RWPE2 (cell line): Measurements from ENCODE around the gene SPNS3.

Source experiments
- ATAC-seq: fragments of 200-7000 bp; cut with Tn5 transposase; 3 replicates; pipeline ENCODE4 v1.9.1; 2021; ENCODE audit warnings: low read depth
- DNase-seq: peaks from one replicate; pipeline ENCODE4 v3.0.0-alpha.2; 2020; ENCODE audit warnings: low spot score
- H3K27ac ChIP-seq: fragments of 450-650 bp; 2 replicates; pipeline ENCODE4 v1.5.1; 2017; ENCODE audit warnings: mild to moderate bottlenecking; ENCODE audit not compliant: poor library complexity, severe bottlenecking
- H3K27me3 ChIP-seq: fragments of 250-450 bp; sonication (Bioruptor Pico); 2 replicates; pipeline ENCODE4 v1.5.1; 2021; ENCODE audit warnings: mild to moderate bottlenecking, moderate library complexity; ENCODE audit not compliant: insufficient read depth, poor library complexity, severe bottlenecking
- H3K36me3 ChIP-seq: fragments of 250-450 bp; sonication (Bioruptor Pico); 2 replicates; pipeline ENCODE4 v1.5.1; 2020; ENCODE audit warnings: low read depth, mild to moderate bottlenecking, moderate library complexity
- H3K4me1 ChIP-seq: fragments of 250-450 bp; sonication (Bioruptor Pico); 2 replicates; pipeline ENCODE4 v1.5.1; 2021; ENCODE audit warnings: mild to moderate bottlenecking, moderate library complexity; ENCODE audit not compliant: insufficient read depth, poor library complexity, severe bottlenecking
- H3K4me3 ChIP-seq: fragments of 250-450 bp; sonication (Bioruptor Pico); 2 replicates; pipeline ENCODE4 v1.5.1; 2021; ENCODE audit warnings: mild to moderate bottlenecking, moderate library complexity; ENCODE audit not compliant: severe bottlenecking
- H3K9me3 ChIP-seq: fragments of 250-450 bp; sonication (Bioruptor Pico); 2 replicates; pipeline ENCODE4 v1.5.1; 2021; ENCODE audit warnings: mild to moderate bottlenecking, moderate library complexity; ENCODE audit not compliant: severe bottlenecking
- TF ChIP-seq, protein P1 (sequence below): fragments of 450-650 bp; IDR thresholded peaks from one replicate; pipeline ENCODE4 v1.5.1; 2017; ENCODE audit warnings: mild to moderate bottlenecking, moderate library complexity; ENCODE audit not compliant: poor library complexity, severe bottlenecking

The SPNS3 gene

DNA sequence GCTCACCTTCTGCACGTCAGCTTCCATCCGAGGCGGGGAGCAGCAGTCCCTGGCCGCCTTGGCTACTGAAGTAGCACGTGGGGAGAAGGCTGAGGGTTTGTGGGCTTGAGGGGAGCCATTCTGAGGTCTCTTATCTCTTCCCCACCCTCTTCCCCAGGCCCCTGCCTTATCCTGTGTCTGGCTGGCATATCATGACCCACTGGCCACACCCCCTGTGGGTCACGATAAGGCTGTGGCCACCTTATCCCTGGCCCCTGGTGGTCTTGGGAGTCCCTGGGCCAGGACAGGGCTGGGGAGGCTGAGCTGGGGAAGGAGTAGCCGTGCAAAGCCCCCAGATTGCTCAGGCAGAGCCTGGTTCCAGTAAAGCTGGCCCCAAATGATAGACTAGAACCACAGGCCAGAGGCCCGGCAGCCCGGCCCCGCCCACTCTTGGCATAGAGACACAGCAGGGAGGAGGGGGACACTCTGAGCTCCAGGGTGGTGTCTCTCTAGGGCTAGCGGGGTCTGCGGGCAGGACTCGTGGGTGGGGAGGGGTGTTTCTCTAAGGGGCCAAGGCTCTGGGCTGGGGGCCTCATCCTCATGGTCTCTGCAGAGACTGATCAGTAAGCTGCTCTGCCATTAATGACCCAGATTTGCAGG, 72.6 kb downstream of the SPNS3 start:
- Histone ChIP-seq H3K4me1 (no peaks in the 10 kb centered on the region), H3K27ac (no peak overlapping the region), H3K36me3 (no peaks in the 10 kb centered on the region), H3K27me3 (no peaks in the 10 kb centered on the region), H3K4me3 (no peak overlapping the region), H3K9me3 (no peaks in the 10 kb centered on the region)
- DNase-seq = no peak
- TF ChIP-seq, protein P1, sequence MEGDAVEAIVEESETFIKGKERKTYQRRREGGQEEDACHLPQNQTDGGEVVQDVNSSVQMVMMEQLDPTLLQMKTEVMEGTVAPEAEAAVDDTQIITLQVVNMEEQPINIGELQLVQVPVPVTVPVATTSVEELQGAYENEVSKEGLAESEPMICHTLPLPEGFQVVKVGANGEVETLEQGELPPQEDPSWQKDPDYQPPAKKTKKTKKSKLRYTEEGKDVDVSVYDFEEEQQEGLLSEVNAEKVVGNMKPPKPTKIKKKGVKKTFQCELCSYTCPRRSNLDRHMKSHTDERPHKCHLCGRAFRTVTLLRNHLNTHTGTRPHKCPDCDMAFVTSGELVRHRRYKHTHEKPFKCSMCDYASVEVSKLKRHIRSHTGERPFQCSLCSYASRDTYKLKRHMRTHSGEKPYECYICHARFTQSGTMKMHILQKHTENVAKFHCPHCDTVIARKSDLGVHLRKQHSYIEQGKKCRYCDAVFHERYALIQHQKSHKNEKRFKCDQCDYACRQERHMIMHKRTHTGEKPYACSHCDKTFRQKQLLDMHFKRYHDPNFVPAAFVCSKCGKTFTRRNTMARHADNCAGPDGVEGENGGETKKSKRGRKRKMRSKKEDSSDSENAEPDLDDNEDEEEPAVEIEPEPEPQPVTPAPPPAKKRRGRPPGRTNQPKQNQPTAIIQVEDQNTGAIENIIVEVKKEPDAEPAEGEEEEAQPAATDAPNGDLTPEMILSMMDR = no peak
- ATAC-seq = no peak

DNA sequence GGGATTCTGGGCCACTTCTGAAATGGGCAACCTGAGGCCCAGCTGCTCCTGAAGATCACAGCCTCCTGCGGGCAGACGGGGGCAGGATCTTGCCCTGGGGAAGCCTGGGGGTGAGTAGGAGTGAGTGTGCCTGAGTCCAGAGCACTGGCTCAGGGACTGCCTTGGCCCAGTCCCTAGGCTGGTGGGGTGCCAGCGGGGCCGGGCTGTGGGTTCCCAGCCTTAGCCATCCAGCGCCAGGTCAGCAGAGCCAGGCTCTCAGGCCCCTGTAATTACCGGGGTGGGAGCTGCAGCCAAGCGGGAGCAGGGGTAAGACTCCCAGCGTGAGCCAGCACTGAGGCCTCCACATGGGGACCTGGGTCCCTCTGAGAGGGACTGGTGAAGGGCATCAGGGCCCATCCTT, 73.2 kb downstream of the SPNS3 start:
- Histone ChIP-seq H3K4me3 (no peak overlapping the region), H3K36me3 (no peaks in the 10 kb centered on the region), H3K4me1 (no peaks in the 10 kb centered on the region), H3K27me3 (no peaks in the 10 kb centered on the region), H3K9me3 (no peaks in the 10 kb centered on the region), H3K27ac (no peak overlapping the region)
- DNase-seq (no peak), ATAC-seq (no peak)
- TF ChIP-seq, protein P1 = no peak

DNA sequence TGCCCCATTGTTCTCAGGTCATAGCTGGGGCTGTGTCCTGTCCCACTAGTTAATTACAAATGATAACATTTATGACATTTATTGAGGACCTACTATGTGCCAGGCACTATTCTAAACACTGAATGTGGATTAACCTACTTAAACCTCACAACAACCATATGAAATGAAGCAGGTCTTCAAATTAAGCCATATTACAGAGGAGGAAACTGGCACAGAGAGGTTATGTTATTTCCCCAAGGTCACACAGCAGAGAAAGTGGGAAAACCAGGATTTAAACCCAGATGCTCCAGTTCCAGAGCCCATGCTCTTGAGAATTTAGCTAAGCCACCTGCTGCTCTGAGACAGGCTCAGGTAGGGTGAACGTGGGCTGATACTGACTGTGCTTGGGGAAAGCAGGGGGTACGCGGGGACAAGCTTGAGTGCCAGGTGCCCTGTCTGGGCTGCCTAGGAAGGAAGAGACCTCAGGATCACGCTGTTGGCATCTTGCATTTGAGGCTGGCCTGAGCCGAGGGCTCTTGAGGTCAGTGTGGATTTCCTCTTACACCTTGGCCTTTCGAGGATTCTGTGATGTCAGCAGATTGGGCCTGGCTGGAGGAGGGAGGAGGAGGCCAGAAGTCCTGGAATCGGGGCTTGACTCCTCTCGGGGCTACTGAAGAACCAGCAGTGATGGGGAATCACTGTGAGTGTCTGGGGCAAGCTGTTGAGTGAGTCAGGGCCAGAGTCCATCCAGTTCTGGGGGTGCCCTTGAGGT, 73.8 kb downstream of the SPNS3 start:
- H3K27me3 ChIP-seq = no peaks in the 10 kb centered on the region
- no peaks in the 10 kb centered on the region for H3K36me3 ChIP-seq
- DNase-seq (no peak), ATAC-seq (no peak)
- H3K4me1 ChIP-seq = no peaks in the 10 kb centered on the region
- no peak overlapping the region for H3K27ac ChIP-seq
- H3K4me3 ChIP-seq = no peak overlapping the region
- no peaks in the 10 kb centered on the region for H3K9me3 ChIP-seq
- TF ChIP-seq, protein P1 = no peak

DNA sequence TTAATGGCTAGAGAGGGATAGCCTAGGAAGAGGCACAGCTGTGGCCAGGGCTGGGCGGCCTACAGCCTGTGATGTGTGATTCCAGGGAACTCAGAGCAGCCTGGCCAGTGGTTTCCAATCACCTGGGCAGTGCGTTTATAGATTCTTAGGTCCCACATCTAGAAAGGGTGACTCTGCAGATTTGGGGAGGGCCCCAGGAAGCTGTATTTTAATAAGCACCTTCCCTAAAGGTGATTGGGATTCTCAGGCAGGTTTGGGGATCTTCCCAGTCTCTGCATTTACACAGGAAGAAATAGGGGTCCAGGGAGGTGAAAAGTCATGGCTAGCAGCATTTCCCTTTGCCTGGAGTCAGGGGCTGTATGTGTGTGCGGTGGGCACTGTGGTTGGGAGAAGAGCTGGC, 74.5 kb downstream of the SPNS3 start:
- DNase-seq (no peak), ATAC-seq (no peak)
- TF ChIP-seq, protein P1 = no peak
- no peak overlapping the region for H3K27ac ChIP-seq
- no peaks in the 10 kb centered on the region for H3K9me3 ChIP-seq
- H3K4me3 ChIP-seq = no peak overlapping the region
- no peaks in the 10 kb centered on the region for H3K4me1 ChIP-seq
- no peaks in the 10 kb centered on the region for H3K36me3 ChIP-seq
- H3K27me3 ChIP-seq = no peaks in the 10 kb centered on the region

DNA sequence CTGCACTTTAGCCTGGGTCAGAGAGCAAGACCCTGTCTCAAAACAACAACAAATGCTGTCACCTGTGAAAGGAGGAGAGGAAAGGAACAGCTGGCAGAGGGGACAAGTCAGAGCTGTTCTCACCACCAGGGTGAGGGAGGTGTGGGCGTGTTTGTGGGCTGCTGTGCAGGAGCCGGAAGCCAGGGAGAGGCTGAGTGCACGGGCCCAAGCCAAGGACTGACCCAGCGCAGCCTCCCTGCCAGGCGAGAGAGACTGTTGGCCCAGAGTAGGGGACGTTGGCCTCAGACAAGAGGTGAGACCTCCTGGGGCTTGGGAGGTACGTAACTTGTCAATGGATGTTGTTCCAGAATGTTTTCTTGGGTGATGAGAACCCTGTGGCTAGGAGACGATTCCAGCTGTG, 75.7 kb downstream of the SPNS3 start:
- ATAC-seq (no peak), DNase-seq (no peak)
- no peaks in the 10 kb centered on the region for H3K36me3 ChIP-seq
- no peak overlapping the region for H3K4me3 ChIP-seq
- H3K9me3 ChIP-seq = no peaks in the 10 kb centered on the region
- H3K4me1 ChIP-seq = no peaks in the 10 kb centered on the region
- TF ChIP-seq, protein P1 = no peak
- no peaks in the 10 kb centered on the region for H3K27me3 ChIP-seq
- H3K27ac ChIP-seq = no peak overlapping the region
